Activated CD4-positive, alpha-beta T cell treated with anti-CD3 and anti-CD28 coated beads for 36 hours (primary cell): ENCODE measurements around the gene ETDA. TPM values are rescaled to one million over a fixed set of nuclear protein-coding genes. Genes with fewer than 3 reads are reported as not detected.
"Not testable (repeated sequence)": the region's sequence is repeated elsewhere in the genome, so short reads cannot be mapped to it uniquely, and the experiment has no call there.

Source experiments
- ATAC-seq: fragments of 200-7000 bp; cut with Tn5 transposase; one replicate; pipeline ENCODE4 v1.10.0; 2021; ENCODE audit warnings: mild to moderate bottlenecking, moderate library complexity
- CTCF ChIA-PET: fragments of 350-600 bp; sonication (Branson Sonifier 250); formaldehyde crosslinking; loops from one replicate; lab custom pipeline; 2021; ENCODE audit warnings: antibody characterized with exemption; lab: Charles Lee
- POLR2A ChIA-PET: fragments of 350-600 bp; sonication (Branson Sonifier 250); formaldehyde crosslinking; loops from one replicate; lab custom pipeline; 2021; ENCODE audit warnings: antibody characterized with exemption, inconsistent platforms; lab: Charles Lee
- DNase-seq: peaks from one replicate; pipeline ENCODE4 v3.0.0-alpha.2; 2020
- H3K27ac Mint-ChIP-seq: one replicate; pipeline ENCODE4 v1.8.0; 2021; ENCODE audit warnings: mixed read lengths
- H3K27me3 Mint-ChIP-seq: one replicate; pipeline ENCODE4 v1.8.0; 2021; ENCODE audit warnings: mixed read lengths
- H3K36me3 Mint-ChIP-seq: one replicate; pipeline ENCODE4 v1.8.0; 2021; ENCODE audit warnings: low read depth, mixed read lengths
- H3K4me1 Mint-ChIP-seq: one replicate; pipeline ENCODE4 v1.8.0; 2021; ENCODE audit warnings: mixed read lengths
- H3K4me3 Mint-ChIP-seq: one replicate; pipeline ENCODE4 v1.8.0; 2021; ENCODE audit warnings: mild to moderate bottlenecking, moderate library complexity, mixed read lengths
- H3K9me3 Mint-ChIP-seq: one replicate; pipeline ENCODE4 v1.8.0; 2021; ENCODE audit warnings: low read depth, mixed read lengths
- intact Hi-C, 2 experiments: fragments of 100-400 bp; cut with DNase I in 1 of 2; cut with micrococcal nuclease in 1 of 2; formaldehyde crosslinking; loops; one replicate each; pipeline versions ENCODE4 v1.14.2 to v1.15.1; 2022 to 2024; cut with DNase I, micrococcal nuclease
- total RNA-seq, 2 experiments: library from RNA; stranded (reverse); gene quantifications; one replicate each; pipeline ENCODE4 v1.2.3, GENCODE V29; 2021

Gene ETDA
- total RNA-seq = not detected

DNA sequence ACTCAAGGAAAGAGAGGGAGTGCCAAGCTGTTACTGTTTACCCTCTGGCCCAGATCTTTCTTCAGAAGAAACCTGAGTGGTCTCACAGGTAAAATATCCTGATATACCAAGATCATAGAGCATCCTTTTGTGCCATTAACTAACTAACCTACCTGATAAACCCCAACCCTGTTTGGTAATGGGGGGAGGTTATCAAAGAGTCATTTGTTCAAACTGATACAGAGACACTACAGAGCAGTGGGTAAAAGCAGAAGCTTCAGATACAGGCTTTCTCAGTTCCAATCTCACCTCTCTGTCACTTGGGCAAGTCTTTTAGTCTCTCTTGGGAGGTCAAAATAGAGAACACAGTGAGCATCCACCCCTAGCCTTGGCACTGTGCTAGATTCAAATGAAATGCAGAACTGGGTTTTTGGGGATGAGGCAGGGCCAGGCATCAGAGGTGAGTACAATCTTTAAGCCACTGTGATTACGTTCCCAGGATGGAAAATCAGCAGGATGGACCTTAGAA is at the start of gene ETDA:
TSS of gene ETDA (plus strand) at position 51 of the 508 bp plus-strand sequence. CDS start 1,216 bp downstream, outside the sequence.
- H3K4me1 Mint-ChIP-seq, intact Hi-C loops, ATAC-seq, H3K4me3 Mint-ChIP-seq, CTCF ChIA-PET, H3K27me3 Mint-ChIP-seq, POLR2A ChIA-PET, DNase-seq, H3K36me3 Mint-ChIP-seq, H3K9me3 Mint-ChIP-seq, H3K27ac Mint-ChIP-seq: not testable (repeated sequence)

DNA sequence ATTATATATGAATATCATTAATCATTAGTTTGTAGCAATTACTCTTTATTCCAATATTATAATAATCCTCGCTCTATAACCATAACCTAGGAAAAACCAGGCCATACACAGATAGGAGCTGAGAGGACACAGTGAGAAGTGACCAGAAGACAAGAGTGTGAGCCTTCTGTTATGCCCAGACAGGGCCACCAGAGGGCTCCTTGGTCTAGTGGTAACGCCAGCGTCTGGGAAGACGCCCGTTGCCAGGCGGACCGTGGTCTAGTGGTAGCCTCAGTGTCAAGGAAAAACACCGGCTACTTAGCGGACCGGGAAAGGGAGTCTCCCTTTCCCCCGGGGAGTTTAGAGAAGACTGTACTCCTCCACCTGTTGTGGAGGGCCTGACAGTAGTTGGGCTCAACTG is 45.4 kb upstream of the ETDA start:
- POLR2A ChIA-PET, H3K36me3 Mint-ChIP-seq, H3K9me3 Mint-ChIP-seq, H3K4me1 Mint-ChIP-seq, intact Hi-C loops, H3K27ac Mint-ChIP-seq, CTCF ChIA-PET, H3K4me3 Mint-ChIP-seq, ATAC-seq: not testable (repeated sequence)
- peak; percentile 50 for DNase-seq
- H3K27me3 Mint-ChIP-seq = peaks cover 19% of the 10 kb centered on the region

DNA sequence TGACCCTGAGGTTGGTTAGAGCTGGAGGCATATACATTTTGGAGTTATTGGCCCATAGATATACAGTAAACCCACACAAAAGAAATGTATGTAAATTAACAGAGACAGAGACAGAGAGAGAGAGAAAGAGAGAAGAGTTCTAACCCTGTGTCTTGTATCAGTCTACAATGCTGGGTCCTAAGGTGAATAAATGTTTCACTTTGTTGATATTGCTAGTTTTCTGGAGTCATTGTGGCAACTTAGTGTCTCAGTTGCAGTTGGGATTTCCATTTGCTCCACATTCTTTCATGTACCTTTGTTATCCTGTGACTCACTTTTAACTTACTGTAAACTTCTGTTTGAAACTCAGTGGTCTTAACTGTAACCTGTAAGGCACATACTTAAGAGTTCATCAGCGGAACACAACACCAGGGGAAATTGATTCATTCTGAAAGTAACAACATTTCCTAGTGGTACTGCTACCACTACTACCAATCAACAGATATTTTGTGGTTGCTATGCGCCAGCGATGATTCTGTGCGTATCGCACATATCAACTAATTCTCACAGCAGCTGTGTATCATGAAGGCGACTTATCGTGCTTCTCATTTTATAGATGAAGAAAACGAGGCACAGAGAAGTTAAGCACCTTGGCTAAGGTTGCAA is 38.5 kb upstream of the ETDA start:
- Mint-ChIP-seq H3K9me3 (no peaks in the 10 kb centered on the region), H3K4me3 (no peak overlapping the region), H3K27ac (peak overlapping the region; percentile 47)

GRCh38 chrX:135245989-135246388 is 5.9 kb upstream of the ETDA start:
- DNase-seq, H3K9me3 Mint-ChIP-seq, H3K27ac Mint-ChIP-seq, CTCF ChIA-PET, H3K27me3 Mint-ChIP-seq, intact Hi-C loops, ATAC-seq, H3K36me3 Mint-ChIP-seq, H3K4me1 Mint-ChIP-seq, H3K4me3 Mint-ChIP-seq, POLR2A ChIA-PET: not testable (repeated sequence)

More for the DNA sequence above, 38.5 kb upstream of the ETDA start:
- Mint-ChIP-seq H3K4me1 (peaks cover 17% of the 10 kb centered on the region), H3K27me3 (peaks cover 6% of the 10 kb centered on the region), H3K36me3 (no peaks in the 10 kb centered on the region)
- ATAC-seq (peak; percentile 88), DNase-seq (peak; percentile 75)
- CTCF ChIA-PET = no interaction called here
- POLR2A ChIA-PET = interaction anchor here (0.6 kb wide), 1 partner anchor 1655 kb away, joined by 3 read pairs; no protein-coding TSS in a partner anchor
- intact Hi-C loops = no loop called here

- intact Hi-C loops, H3K27ac Mint-ChIP-seq, POLR2A ChIA-PET, H3K4me3 Mint-ChIP-seq, H3K4me1 Mint-ChIP-seq, H3K36me3 Mint-ChIP-seq, H3K27me3 Mint-ChIP-seq, DNase-seq, CTCF ChIA-PET, H3K9me3 Mint-ChIP-seq: not testable (repeated sequence)
- ATAC-seq = peak; percentile 60
These were observed 4.3 kb downstream of the ETDA start for GRCh38 chrX:135256087-135256684.

- POLR2A ChIA-PET = no interaction called here
- H3K27ac Mint-ChIP-seq = no peak overlapping the region
These were observed 5.1 kb downstream of the ETDA start for GRCh38 chrX:135256923-135257322.

GRCh38 chrX:135257469-135257868 is 5.6 kb downstream of the ETDA start:
- H3K9me3 Mint-ChIP-seq = peaks cover 7% of the 10 kb centered on the region
- no peaks in the 10 kb centered on the region for H3K4me1 Mint-ChIP-seq
- intact Hi-C loops = no loop called here
- H3K36me3 Mint-ChIP-seq = no peaks in the 10 kb centered on the region
- H3K27ac Mint-ChIP-seq = no peak overlapping the region
- no peak for DNase-seq
- no peak for ATAC-seq
- ChIA-PET POLR2A (no interaction called here), CTCF (no interaction called here)
- no peak overlapping the region for H3K4me3 Mint-ChIP-seq
- no peaks in the 10 kb centered on the region for H3K27me3 Mint-ChIP-seq

More at GRCh38 chrX:135256923-135257322, 5.1 kb downstream of the ETDA start:
- no peak for DNase-seq
- Mint-ChIP-seq H3K9me3 (peaks cover 5% of the 10 kb centered on the region), H3K36me3 (no peaks in the 10 kb centered on the region), H3K4me3 (no peak overlapping the region), H3K27me3 (no peaks in the 10 kb centered on the region), H3K4me1 (no peaks in the 10 kb centered on the region)
- ATAC-seq = no peak
- intact Hi-C loops = no loop called here
- CTCF ChIA-PET = no interaction called here

DNA sequence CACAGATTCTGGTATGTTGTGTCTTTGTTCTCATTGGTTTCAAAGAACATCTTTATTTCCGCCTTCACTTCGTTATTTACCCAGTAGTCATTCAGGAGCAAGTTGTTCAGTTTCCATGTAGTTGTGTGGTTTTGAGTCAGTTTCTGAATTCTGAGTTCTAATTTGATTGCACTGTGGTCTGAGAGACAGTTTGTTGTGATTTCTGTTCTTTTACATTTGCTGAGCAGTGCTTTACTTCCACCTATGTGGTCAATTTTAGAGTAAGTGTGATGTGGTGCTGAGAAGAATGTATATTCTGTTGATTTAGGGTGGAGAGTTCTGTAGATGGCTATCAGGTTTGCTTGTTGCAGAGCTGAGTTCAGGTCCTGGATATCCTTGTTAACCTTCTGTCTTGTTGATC is 9.1 kb downstream of the ETDA start:
- H3K4me1 Mint-ChIP-seq, CTCF ChIA-PET, ATAC-seq, H3K36me3 Mint-ChIP-seq, H3K27ac Mint-ChIP-seq, H3K27me3 Mint-ChIP-seq, intact Hi-C loops, DNase-seq, H3K9me3 Mint-ChIP-seq, H3K4me3 Mint-ChIP-seq, POLR2A ChIA-PET: not testable (repeated sequence)

DNA sequence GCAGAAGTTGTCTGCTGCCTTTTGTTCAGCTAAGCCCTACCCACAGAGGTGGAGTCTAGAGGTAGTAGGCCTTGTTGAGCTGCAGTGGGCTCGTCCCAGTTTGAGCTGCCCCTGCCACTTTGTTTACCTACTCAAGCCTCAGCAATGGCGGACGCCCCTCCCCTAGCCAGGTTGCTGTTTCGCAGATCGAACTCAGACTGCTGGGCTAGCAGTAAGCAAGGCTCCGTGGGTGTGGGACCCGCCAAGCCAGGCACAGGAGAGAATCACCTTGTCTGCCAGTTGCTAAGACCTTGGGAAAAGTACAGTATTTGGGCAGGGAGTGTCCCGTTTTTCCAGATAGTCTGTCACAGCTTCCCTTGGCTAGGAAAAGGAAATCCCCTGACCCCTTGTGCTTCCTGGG is 11.5 kb downstream of the ETDA start:
- H3K4me1 Mint-ChIP-seq, H3K9me3 Mint-ChIP-seq, H3K36me3 Mint-ChIP-seq, H3K27ac Mint-ChIP-seq, POLR2A ChIA-PET, intact Hi-C loops, H3K4me3 Mint-ChIP-seq, ATAC-seq, H3K27me3 Mint-ChIP-seq, CTCF ChIA-PET, DNase-seq: not testable (repeated sequence)

DNA sequence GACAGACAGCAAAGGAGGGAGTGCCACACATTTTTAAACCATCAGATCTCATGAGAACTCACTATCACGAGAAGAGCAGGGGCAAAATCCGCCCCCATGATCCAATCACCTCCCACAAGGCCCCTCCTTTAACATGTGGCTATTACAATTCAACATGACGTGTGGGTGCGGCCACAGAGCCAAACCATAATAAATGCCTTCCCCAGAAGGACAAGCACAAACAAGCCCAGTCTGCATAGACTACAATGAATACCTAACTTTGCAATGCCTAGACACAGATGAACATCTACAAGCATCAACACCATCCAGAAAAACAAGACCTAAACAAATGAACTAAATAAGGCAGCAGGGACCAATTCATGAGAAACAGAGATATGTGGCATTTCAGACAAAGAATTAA is 12.3 kb downstream of the ETDA start:
- Mint-ChIP-seq H3K4me1 (no peaks in the 10 kb centered on the region), H3K27ac (no peak overlapping the region), H3K36me3 (no peaks in the 10 kb centered on the region), H3K27me3 (peaks cover 3% of the 10 kb centered on the region), H3K4me3 (no peak overlapping the region), H3K9me3 (peaks cover 11% of the 10 kb centered on the region)
- ATAC-seq (no peak), DNase-seq (no peak)
- ChIA-PET CTCF (no interaction called here), POLR2A (no interaction called here)
- intact Hi-C loops = no loop called here

DNA sequence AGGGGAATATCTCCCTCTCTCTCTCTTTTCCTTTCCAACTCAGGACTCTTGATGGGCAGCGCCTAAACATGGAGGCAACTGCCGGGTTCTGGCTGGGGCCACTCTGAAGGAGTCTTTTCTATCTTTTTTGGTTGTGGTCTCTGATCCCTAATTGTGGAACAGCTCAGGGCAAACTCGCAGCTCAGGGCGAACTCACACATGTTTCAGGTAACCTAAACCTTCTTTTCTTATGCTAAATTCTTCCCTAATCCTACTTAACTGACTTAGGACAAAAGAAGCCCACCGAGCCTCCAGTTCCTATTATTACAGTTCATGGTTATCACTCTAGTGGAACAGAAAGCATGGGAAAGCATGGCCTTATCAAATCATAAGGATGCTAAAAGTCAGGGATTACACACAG is 21.3 kb downstream of the ETDA start:
- Mint-ChIP-seq H3K27ac (no peak overlapping the region), H3K36me3 (no peaks in the 10 kb centered on the region), H3K4me1 (peaks cover 4% of the 10 kb centered on the region), H3K4me3 (no peak overlapping the region), H3K27me3 (no peaks in the 10 kb centered on the region), H3K9me3 (peaks cover 6% of the 10 kb centered on the region)
- ChIA-PET CTCF (no interaction called here), POLR2A (no interaction called here)
- ATAC-seq = no peak
- no peak for DNase-seq
- intact Hi-C loops = no loop called here

DNA sequence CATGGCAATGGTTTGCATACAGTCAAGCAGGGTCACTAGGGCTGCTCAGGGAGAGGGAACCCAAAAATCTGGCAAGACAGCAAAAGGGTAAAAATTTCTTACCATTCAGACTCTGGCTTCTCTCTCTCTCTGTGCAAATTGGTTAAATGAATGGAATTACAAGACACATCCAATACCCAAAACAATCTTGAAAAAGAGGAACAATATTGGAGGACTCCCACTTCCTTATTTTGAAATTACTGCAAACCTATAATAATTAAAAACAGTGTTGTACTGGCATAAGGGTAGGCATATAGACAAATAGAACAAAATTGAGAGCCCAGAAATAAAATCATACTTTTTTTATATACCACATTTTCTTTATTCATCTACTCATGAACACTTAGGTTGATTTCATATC is 24.1 kb downstream of the ETDA start:
- peaks cover 4% of the 10 kb centered on the region for H3K36me3 Mint-ChIP-seq
- no peak overlapping the region for H3K27ac Mint-ChIP-seq
- ATAC-seq (no peak), DNase-seq (no peak)
- peaks cover 15% of the 10 kb centered on the region for H3K9me3 Mint-ChIP-seq
- H3K4me1 Mint-ChIP-seq = peaks cover 4% of the 10 kb centered on the region
- POLR2A ChIA-PET = no interaction called here
- CTCF ChIA-PET = no interaction called here
- H3K4me3 Mint-ChIP-seq = no peak overlapping the region
- H3K27me3 Mint-ChIP-seq = no peaks in the 10 kb centered on the region
- intact Hi-C loops = no loop called here
